Activated CD4-positive, alpha-beta memory T cell treated with anti-CD3 and anti-CD28 coated beads for 36 hours (primary cell): ENCODE results near the gene LIPJ. TPM values are rescaled to one million over a fixed set of nuclear protein-coding genes. Genes with fewer than 3 reads are reported as not detected.

Source experiments
- CTCF ChIA-PET: fragments of 350-600 bp; sonication (Branson Sonifier 250); formaldehyde crosslinking; loops from one replicate; lab custom pipeline; 2021; ENCODE audit warnings: antibody characterized with exemption, inconsistent platforms; lab: Charles Lee
- POLR2A ChIA-PET: fragments of 350-600 bp; sonication (Branson Sonifier 250); formaldehyde crosslinking; loops from one replicate; lab custom pipeline; 2021; ENCODE audit warnings: antibody characterized with exemption; lab: Charles Lee
- DNase-seq: peaks from one replicate; pipeline ENCODE4 v3.0.0-alpha.2; 2020
- H3K27ac Mint-ChIP-seq: one replicate; pipeline ENCODE4 v1.8.0; 2021; ENCODE audit warnings: mixed read lengths
- H3K27me3 Mint-ChIP-seq: one replicate; pipeline ENCODE4 v1.8.0; 2021; ENCODE audit warnings: mixed read lengths
- H3K36me3 Mint-ChIP-seq: one replicate; pipeline ENCODE4 v1.8.0; 2021; ENCODE audit warnings: mixed read lengths
- H3K4me1 Mint-ChIP-seq: one replicate; pipeline ENCODE4 v1.8.0; 2021; ENCODE audit warnings: low read depth, mixed read lengths
- H3K4me3 Mint-ChIP-seq: one replicate; pipeline ENCODE4 v1.8.0; 2021; ENCODE audit warnings: mild to moderate bottlenecking, mixed read lengths
- H3K9me3 Mint-ChIP-seq: one replicate; pipeline ENCODE4 v1.8.0; 2021; ENCODE audit warnings: mixed read lengths
- intact Hi-C: fragments of 100-400 bp; cut with micrococcal nuclease; formaldehyde crosslinking; loops from one replicate; pipeline ENCODE4 v1.15.1; 2023
- total RNA-seq, 2 experiments: library from RNA; stranded (reverse); gene quantifications; one replicate each; pipeline ENCODE4 v1.2.3, GENCODE V29; 2021

The LIPJ gene
- total RNA-seq, 2 experiments from 2014 or later: not detected

DNA sequence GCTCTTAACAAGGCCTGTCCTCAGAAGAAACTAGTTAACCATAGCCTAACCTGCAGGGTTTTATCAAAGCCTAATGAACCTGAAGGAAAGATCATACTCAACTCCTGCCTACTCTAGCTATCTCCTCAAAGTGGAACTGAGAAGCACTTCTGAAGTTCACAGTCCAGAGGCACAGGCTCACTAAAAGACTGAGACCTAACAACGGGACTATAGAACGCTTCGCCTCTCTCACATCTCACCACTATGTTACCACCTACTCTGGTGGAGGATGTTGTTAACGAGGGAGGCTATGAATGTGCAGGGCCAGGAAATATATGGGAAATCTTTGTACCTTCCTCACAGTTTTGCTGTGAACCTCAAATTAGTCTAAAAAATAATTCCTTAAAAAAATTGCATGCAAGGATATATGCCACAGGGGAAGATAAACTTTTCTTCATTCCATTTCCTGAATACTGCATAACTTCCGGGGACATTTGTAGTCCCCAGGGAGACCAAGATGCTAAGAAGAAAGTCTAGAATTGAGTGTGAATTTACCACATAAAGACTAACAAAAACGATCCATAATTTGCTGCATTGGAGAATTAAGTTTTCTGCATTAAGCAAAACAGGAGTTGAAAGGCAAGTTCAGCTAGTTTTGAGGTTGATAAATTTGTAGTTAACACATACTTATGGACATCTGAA, 21.6 kb downstream of the LIPJ start:
- no peaks in the 10 kb centered on the region for H3K9me3 Mint-ChIP-seq

DNA sequence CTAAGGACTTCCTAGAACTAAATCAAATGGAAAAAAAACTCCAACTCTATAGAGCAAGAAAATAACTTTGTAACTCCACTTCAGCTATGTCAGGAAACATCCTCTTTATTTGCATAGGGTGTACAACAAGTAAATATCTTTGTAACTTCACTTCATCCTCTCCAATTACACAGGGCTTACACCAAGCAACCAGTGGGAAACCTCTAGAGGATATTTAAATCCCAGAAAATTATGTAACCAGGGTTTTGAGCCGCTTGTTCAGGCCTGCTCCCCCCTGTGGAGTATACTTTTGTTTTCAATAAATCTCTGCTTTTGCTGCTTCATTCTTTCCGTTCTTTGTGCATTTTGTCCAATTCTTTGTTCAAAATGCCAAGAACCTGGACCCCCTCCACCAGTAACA, 22.2 kb downstream of the LIPJ start:
- POLR2A ChIA-PET: no interaction called here
- H3K27me3 Mint-ChIP-seq: peaks cover 6% of the 10 kb centered on the region
- intact Hi-C loops: no loop called here
- H3K9me3 Mint-ChIP-seq: no peaks in the 10 kb centered on the region
- H3K36me3 Mint-ChIP-seq: no peaks in the 10 kb centered on the region
- no peak for DNase-seq
- CTCF ChIA-PET: no interaction called here
- no peak overlapping the region for H3K27ac Mint-ChIP-seq
- H3K4me1 Mint-ChIP-seq: no peaks in the 10 kb centered on the region
- H3K4me3 Mint-ChIP-seq: no peak overlapping the region

More for the DNA sequence above, 21.6 kb downstream of the LIPJ start:
- no peaks in the 10 kb centered on the region for H3K36me3 Mint-ChIP-seq
- no peak overlapping the region for H3K4me3 Mint-ChIP-seq
- no peak for DNase-seq
- POLR2A ChIA-PET: interaction anchor here (0.6 kb wide), 1 partner anchor 54 kb away, joined by 3 read pairs; no protein-coding TSS in a partner anchor
- no peak overlapping the region for H3K27ac Mint-ChIP-seq
- no peaks in the 10 kb centered on the region for H3K4me1 Mint-ChIP-seq
- CTCF ChIA-PET: no interaction called here
- peaks cover 6% of the 10 kb centered on the region for H3K27me3 Mint-ChIP-seq
- intact Hi-C loops: no loop called here

DNA sequence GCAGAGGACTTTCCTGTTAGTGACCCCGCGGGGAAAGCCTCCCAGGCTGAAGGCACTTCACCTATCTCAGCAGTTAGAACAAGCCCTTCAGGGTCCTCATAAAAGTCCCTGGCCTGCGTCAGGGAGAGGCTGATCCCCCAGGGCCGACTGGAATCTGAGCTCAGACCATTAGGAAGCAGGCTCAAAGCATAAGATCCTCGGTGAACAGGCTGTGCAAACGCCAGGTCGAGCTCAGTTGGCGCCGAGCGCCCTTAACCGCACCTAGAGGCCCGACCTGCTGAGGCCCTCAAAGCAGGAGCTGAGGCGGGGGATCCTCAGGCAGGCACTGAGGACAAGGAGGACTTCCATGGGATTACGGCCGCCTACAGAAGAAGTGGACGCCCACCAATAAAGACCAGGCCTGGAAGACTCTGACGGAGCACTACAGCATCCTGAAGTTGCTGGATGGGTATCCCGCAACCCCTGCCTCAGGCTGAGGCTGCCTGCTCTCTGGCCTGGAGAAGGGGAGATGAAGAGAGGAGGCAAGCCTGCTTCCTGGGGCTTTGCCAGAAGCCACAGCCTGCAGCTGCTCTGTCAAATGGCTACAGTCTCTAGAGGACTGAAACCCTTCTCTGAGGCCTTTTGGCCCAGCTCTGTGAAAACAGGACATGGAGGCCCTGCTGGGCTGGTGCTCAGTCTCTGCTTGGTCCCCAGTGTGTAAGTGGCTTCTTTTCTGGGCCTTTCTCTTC, 29.9 kb downstream of the LIPJ start:
- H3K27me3 Mint-ChIP-seq: no peaks in the 10 kb centered on the region
- DNase-seq: no peak
- intact Hi-C loops: no loop called here
- H3K27ac Mint-ChIP-seq: no peak overlapping the region
- H3K4me1 Mint-ChIP-seq: no peaks in the 10 kb centered on the region
- peaks cover 6% of the 10 kb centered on the region for H3K9me3 Mint-ChIP-seq
- ChIA-PET CTCF (interaction anchor here (0.7 kb wide), 1 partner anchor 38 kb away, joined by 3 read pairs; no protein-coding TSS in a partner anchor), POLR2A (no interaction called here)
- no peaks in the 10 kb centered on the region for H3K36me3 Mint-ChIP-seq
- no peak overlapping the region for H3K4me3 Mint-ChIP-seq

DNA sequence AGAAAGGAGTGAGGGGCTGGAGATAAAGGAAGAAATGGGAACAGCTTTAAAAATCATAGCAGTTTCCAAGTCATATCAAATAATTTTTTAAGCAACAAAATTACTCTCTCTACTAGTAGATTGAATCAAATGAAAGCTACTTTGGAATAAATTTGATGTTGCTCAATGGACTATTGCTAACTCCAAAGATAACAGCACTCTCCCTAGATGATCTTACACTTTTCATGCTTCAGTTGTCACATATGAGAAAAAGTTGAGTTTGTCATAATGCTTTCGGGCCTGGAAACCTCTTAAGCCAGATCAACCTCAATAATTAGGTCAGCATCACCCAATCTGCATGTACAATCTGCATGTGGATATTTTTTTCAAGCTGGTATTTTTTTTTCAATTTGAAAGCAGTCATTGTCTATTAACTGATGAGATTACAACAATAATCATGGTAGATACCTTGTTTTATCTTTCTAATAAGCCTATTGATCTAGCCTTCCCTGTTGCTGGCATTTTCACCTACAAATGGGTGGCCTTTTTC, 31.3 kb downstream of the LIPJ start:
- no peaks in the 10 kb centered on the region for H3K27me3 Mint-ChIP-seq
- ChIA-PET CTCF (no interaction called here), POLR2A (no interaction called here)
- H3K4me1 Mint-ChIP-seq: no peaks in the 10 kb centered on the region
- no peak overlapping the region for H3K4me3 Mint-ChIP-seq
- intact Hi-C loops: no loop called here
- DNase-seq: no peak
- H3K27ac Mint-ChIP-seq: no peak overlapping the region
- H3K9me3 Mint-ChIP-seq: peaks cover 6% of the 10 kb centered on the region
- H3K36me3 Mint-ChIP-seq: no peaks in the 10 kb centered on the region

DNA sequence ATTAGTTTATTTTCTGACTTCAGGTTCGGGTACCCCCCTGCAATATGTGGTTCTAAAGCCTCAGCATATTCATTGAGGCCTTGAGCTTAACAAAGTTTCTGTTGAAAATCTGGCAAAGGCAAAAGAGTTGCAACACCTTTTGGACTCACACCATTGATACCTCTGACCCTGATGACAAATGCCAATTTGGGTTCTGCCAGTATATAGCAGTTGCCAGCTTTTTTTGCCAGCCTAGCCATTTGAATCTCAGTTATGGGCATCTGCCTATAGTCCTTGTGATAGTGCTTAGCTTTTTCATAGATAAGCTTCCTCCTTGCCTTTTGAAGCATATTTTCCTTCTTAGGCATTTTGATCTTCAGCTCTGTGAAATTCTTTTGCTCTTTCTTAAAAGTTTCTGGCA, 31.9 kb downstream of the LIPJ start:
- Mint-ChIP-seq H3K4me1 (no peaks in the 10 kb centered on the region), H3K36me3 (no peaks in the 10 kb centered on the region), H3K4me3 (no peak overlapping the region), H3K27ac (no peak overlapping the region), H3K9me3 (peaks cover 6% of the 10 kb centered on the region), H3K27me3 (no peaks in the 10 kb centered on the region)
- POLR2A ChIA-PET: no interaction called here
- intact Hi-C loops: no loop called here
- DNase-seq: no peak
- CTCF ChIA-PET: interaction anchor here (1.1 kb wide), 1 partner anchor 35 kb away, joined by 4 read pairs; the partner anchor contains the start of gene RNLS

DNA sequence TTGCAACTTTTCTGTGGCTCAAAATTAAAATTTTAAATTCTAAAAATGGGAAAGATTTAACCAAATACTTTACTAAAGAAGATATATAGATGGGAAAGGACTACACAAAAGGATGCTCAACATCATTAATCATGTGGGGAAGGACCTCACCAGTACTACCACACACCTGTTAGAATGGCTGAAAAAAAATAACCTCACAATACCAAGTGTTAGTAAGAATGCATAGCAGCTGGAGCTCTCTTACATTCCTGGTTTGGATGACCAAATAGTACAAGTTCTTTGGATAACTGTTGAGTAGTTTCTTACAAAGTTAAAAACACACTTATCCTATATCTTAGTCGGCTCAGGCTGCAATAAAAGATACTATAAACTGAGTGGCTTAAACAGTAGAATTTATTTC, 33.9 kb downstream of the LIPJ start:
- CTCF ChIA-PET: no interaction called here
- H3K4me3 Mint-ChIP-seq: no peak overlapping the region
- H3K27me3 Mint-ChIP-seq: no peaks in the 10 kb centered on the region
- no peaks in the 10 kb centered on the region for H3K4me1 Mint-ChIP-seq
- peaks cover 6% of the 10 kb centered on the region for H3K9me3 Mint-ChIP-seq
- no peak for DNase-seq
- intact Hi-C loops: no loop called here
- POLR2A ChIA-PET: no interaction called here
- H3K36me3 Mint-ChIP-seq: no peaks in the 10 kb centered on the region
- no peak overlapping the region for H3K27ac Mint-ChIP-seq

DNA sequence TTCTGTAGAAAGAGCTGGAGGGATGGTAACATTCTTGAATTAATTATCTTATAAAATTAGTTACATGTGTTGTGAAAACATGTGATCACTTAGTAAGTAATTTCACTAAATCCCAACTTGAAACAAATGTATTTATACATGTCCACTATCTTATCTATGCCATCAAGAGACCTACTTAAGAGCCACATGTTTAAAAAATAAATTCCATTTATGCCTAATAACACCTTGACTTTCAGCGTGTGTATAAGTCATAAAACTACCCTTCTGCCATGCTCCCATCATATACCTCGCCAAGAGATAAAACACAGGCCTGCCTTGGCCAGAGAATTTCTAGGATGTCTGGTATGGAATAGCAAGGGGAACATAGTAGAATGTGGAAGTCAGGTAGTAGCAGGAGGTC, 37.3 kb downstream of the LIPJ start:
- ChIA-PET POLR2A (no interaction called here), CTCF (no interaction called here)
- no peak for DNase-seq
- H3K9me3 Mint-ChIP-seq: peaks cover 13% of the 10 kb centered on the region
- H3K27ac Mint-ChIP-seq: no peak overlapping the region
- no peaks in the 10 kb centered on the region for H3K36me3 Mint-ChIP-seq
- no peaks in the 10 kb centered on the region for H3K27me3 Mint-ChIP-seq
- H3K4me1 Mint-ChIP-seq: no peaks in the 10 kb centered on the region
- no peak overlapping the region for H3K4me3 Mint-ChIP-seq
- intact Hi-C loops: no loop called here

DNA sequence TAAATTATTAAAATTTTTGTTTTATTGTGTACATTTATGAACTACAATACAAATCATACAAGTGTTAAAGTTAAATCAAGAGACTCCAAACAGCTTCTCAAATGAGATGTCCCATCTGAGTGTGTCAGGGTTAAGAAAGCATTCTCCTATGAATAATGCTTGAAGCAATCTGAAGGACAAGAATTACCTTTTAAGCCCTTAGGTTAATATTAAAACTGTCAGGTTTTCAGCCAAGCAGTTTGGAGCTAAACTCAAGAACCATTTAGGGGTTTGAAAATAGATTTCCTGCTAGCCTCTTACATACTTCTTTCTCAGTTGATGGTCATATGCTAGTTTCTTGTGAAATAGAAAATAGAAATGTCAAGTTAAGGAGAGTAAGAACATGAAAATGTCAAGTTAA, 38.3 kb downstream of the LIPJ start:
- Mint-ChIP-seq H3K27me3 (no peaks in the 10 kb centered on the region), H3K9me3 (peaks cover 13% of the 10 kb centered on the region), H3K36me3 (no peaks in the 10 kb centered on the region), H3K27ac (no peak overlapping the region), H3K4me3 (no peak overlapping the region), H3K4me1 (no peaks in the 10 kb centered on the region)
- DNase-seq: no peak
- ChIA-PET POLR2A (no interaction called here), CTCF (no interaction called here)
- intact Hi-C loops: no loop called here

DNA sequence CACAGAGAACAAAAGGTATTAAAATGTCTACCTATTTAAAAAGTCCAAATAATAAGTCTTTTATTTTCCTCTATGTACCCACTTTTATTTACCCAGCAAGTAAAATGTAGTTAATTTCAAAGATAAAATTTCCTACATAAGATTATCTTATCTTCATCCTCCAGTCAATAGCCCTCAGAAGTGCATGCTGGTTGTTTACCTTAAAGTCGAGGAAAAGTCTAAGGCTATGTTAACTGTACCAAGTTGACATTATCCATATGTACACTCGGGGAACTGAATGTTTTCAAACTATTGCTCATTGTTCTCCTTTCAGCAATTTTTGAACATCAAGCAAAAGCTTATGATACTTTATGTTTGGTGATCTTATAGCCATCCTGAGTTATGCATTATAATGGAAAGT, 53.6 kb downstream of the LIPJ start:
- H3K9me3 Mint-ChIP-seq: no peaks in the 10 kb centered on the region
- peaks cover 22% of the 10 kb centered on the region for H3K27me3 Mint-ChIP-seq
- H3K4me1 Mint-ChIP-seq: no peaks in the 10 kb centered on the region
- no peak overlapping the region for H3K27ac Mint-ChIP-seq
- ChIA-PET CTCF (no interaction called here), POLR2A (no interaction called here)
- intact Hi-C loops: no loop called here
- DNase-seq: no peak
- no peak overlapping the region for H3K4me3 Mint-ChIP-seq
- H3K36me3 Mint-ChIP-seq: no peaks in the 10 kb centered on the region

DNA sequence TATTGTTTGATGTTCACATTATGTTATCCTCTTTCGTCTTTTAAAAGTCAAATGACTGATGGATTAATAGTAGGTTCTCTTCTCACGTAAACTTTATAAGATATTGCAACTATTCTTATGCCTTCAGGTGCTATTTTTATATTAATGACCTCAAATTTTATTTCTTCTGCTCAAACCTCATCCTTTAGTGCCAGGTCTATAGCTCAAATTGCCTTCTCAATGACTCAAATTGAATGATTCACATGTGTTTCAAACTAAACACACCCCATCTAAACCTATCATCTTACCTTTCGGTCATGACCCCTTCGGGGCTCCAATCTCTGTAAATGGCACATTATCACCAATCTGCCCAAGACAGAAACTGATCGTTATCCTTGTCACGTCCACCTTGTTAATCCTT, 55.6 kb downstream of the LIPJ start:
- intact Hi-C loops: no loop called here
- no peaks in the 10 kb centered on the region for H3K9me3 Mint-ChIP-seq
- no peaks in the 10 kb centered on the region for H3K4me1 Mint-ChIP-seq
- H3K4me3 Mint-ChIP-seq: no peak overlapping the region
- H3K27ac Mint-ChIP-seq: no peak overlapping the region
- ChIA-PET POLR2A (no interaction called here), CTCF (no interaction called here)
- no peak for DNase-seq
- no peaks in the 10 kb centered on the region for H3K36me3 Mint-ChIP-seq
- H3K27me3 Mint-ChIP-seq: peaks cover 24% of the 10 kb centered on the region

DNA sequence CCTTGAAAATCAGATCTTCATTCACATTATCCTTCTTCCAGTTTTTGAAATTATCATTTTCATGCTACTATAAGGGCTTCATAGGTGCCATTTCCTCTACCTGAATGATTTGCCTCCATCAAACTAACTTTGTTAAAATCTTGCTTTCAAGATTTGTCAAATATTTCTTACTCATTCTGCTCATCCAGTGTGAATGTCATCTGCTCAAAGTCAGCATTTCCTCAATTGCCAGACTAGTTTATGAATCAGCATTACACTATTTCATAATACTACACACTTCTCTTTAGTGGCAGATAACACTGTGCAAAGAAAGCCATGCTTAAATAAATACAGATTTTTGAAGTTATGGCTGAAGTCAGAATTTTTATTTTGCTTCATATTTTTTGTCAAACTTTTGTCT, 56.4 kb downstream of the LIPJ start:
- POLR2A ChIA-PET: no interaction called here
- no peaks in the 10 kb centered on the region for H3K4me1 Mint-ChIP-seq
- H3K36me3 Mint-ChIP-seq: no peaks in the 10 kb centered on the region
- CTCF ChIA-PET: no interaction called here
- no peak overlapping the region for H3K27ac Mint-ChIP-seq
- H3K27me3 Mint-ChIP-seq: peaks cover 18% of the 10 kb centered on the region
- no peak for DNase-seq
- no peaks in the 10 kb centered on the region for H3K9me3 Mint-ChIP-seq
- no peak overlapping the region for H3K4me3 Mint-ChIP-seq
- intact Hi-C loops: no loop called here

DNA sequence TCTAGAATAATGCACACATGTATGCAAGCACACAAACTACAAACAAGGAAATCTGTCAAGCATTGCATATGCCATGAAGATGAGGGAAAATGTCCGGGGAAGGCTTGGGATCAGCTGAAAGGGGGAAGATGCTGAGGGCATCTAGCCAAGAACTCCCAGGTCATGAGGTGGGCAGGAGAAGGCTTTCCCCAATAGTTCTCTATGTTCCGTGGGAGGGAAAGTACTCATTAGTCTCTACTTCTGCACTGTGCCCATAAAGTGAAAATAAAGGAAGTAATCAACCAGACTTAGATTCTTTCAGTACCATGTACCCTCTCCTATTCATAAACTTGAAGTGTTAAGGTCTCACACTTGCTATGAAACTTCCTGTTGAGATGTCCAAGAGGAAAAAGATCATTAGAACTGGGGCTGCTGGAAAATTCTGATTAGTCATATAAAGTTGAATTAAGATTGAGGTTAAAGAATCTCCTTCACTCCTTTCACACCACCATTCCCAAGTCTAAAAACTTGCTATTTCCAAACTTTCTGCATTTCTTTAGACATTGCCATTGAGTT, 60.6 kb downstream of the LIPJ start:
- no peak overlapping the region for H3K4me3 Mint-ChIP-seq
- no peaks in the 10 kb centered on the region for H3K9me3 Mint-ChIP-seq
- no peak for DNase-seq
- peaks cover 13% of the 10 kb centered on the region for H3K27me3 Mint-ChIP-seq
- no peaks in the 10 kb centered on the region for H3K4me1 Mint-ChIP-seq
- H3K27ac Mint-ChIP-seq: no peak overlapping the region
- intact Hi-C loops: no loop called here
- no peaks in the 10 kb centered on the region for H3K36me3 Mint-ChIP-seq
- ChIA-PET CTCF (no interaction called here), POLR2A (no interaction called here)
